SK-N-SH (cell line): ENCODE results near the gene CLEC4G.

Source experiments
- EZH2phosphoT487 ChIP-seq: fragments of 200-600 bp; sonication (generic); IDR thresholded peaks from 2 replicates; pipeline ENCODE4 v1.6.1; 2017; ENCODE audit warnings: low read depth, mixed run types, mild to moderate bottlenecking, antibody characterized with exemption, moderate library complexity, borderline replicate concordance
- FOXJ3 ChIP-seq: sonication (generic); formaldehyde crosslinking; IDR thresholded peaks from 2 replicates; pipeline ENCODE4 v1.5.1; 2020; ENCODE audit warnings: mild to moderate bottlenecking, missing genetic modification reagents
- RAD21 ChIP-seq: IDR thresholded peaks from 2 replicates; pipeline ENCODE4 v1.6.1; 2012; ENCODE audit warnings: mild to moderate bottlenecking, low read length
- RCOR1 ChIP-seq: fragments of 150-350 bp; IDR thresholded peaks from 2 replicates; pipeline ENCODE4 v1.6.1; 2017; ENCODE audit warnings: antibody characterized with exemption, low read length
- TF ChIP-seq, protein P1 (sequence below): fragments of 200-600 bp; sonication (generic); IDR thresholded peaks from 2 replicates; pipeline ENCODE4 v1.6.1; 2017; ENCODE audit warnings: antibody characterized with exemption, mild to moderate bottlenecking, moderate library complexity
- TF ChIP-seq, protein P2 (sequence below): IDR thresholded peaks from 2 replicates; pipeline ENCODE4 v1.6.1; 2012; ENCODE audit warnings: mild to moderate bottlenecking, low read depth, low read length, moderate library complexity

DNA sequence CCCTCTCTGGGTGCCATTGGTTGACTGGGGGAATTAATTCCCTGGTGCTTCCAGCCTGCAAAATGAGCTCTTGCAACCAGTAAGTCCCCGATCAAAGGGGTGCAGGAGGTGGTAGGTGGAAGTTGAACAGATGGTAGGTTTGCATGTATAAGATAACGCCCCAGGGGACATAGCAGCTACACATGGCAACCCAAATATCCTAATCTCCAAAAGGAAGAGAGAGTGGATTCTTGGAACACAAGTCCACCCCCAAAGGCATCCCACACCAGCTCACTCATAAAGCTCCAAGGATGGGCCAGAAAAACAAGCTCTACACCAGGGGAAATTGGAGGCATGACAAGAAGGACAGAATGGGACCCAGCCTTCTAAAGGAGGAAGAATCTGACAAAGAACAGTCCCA lies 10.7 kb upstream of the CLEC4G start:
- TF ChIP-seq, protein P1, sequence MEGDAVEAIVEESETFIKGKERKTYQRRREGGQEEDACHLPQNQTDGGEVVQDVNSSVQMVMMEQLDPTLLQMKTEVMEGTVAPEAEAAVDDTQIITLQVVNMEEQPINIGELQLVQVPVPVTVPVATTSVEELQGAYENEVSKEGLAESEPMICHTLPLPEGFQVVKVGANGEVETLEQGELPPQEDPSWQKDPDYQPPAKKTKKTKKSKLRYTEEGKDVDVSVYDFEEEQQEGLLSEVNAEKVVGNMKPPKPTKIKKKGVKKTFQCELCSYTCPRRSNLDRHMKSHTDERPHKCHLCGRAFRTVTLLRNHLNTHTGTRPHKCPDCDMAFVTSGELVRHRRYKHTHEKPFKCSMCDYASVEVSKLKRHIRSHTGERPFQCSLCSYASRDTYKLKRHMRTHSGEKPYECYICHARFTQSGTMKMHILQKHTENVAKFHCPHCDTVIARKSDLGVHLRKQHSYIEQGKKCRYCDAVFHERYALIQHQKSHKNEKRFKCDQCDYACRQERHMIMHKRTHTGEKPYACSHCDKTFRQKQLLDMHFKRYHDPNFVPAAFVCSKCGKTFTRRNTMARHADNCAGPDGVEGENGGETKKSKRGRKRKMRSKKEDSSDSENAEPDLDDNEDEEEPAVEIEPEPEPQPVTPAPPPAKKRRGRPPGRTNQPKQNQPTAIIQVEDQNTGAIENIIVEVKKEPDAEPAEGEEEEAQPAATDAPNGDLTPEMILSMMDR, result no peak
- TF ChIP-seq, protein P2, sequence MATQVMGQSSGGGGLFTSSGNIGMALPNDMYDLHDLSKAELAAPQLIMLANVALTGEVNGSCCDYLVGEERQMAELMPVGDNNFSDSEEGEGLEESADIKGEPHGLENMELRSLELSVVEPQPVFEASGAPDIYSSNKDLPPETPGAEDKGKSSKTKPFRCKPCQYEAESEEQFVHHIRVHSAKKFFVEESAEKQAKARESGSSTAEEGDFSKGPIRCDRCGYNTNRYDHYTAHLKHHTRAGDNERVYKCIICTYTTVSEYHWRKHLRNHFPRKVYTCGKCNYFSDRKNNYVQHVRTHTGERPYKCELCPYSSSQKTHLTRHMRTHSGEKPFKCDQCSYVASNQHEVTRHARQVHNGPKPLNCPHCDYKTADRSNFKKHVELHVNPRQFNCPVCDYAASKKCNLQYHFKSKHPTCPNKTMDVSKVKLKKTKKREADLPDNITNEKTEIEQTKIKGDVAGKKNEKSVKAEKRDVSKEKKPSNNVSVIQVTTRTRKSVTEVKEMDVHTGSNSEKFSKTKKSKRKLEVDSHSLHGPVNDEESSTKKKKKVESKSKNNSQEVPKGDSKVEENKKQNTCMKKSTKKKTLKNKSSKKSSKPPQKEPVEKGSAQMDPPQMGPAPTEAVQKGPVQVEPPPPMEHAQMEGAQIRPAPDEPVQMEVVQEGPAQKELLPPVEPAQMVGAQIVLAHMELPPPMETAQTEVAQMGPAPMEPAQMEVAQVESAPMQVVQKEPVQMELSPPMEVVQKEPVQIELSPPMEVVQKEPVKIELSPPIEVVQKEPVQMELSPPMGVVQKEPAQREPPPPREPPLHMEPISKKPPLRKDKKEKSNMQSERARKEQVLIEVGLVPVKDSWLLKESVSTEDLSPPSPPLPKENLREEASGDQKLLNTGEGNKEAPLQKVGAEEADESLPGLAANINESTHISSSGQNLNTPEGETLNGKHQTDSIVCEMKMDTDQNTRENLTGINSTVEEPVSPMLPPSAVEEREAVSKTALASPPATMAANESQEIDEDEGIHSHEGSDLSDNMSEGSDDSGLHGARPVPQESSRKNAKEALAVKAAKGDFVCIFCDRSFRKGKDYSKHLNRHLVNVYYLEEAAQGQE, result no peak
- no peak for TF ChIP-seq RCOR1
- no peak for TF ChIP-seq EZH2phosphoT487
- TF ChIP-seq RAD21, result no peak
- TF ChIP-seq FOXJ3 (CRISPR knock-in tag), result no peak
